K562 (cell line): Measurements from ENCODE around the gene PIK3R1. TPM values are rescaled to one million over a fixed set of nuclear protein-coding genes. Genes with fewer than 3 reads are reported as not detected.

Experiments
- ATAC-seq: fragments of 200-7000 bp; cut with Tn5 transposase; 3 replicates; pipeline ENCODE4 v1.9.1; 2020; ENCODE audit warnings: moderate library complexity
- BruUV-seq: library from RNA; stranded (reverse); fragments of 400-500 nt; replicated peaks from 2 replicates; lab custom pipeline; 2021; lab: Mats Ljungman, UMichigan
- CTCF ChIA-PET: fragments of 300-600 bp; formaldehyde crosslinking; extraction: SDS; loops from one replicate; lab custom pipeline; 2021; ENCODE audit warnings: low intra/inter-chr PET ratio; lab: Yijun Ruan, JAX
- POLR2A ChIA-PET: fragments of 300-600, 350-650 bp; sonication (Branson Sonifier 250); formaldehyde crosslinking; extraction: SDS; loops from one replicate; lab custom pipeline; 2021; ENCODE audit warnings: antibody characterized with exemption, inconsistent platforms; lab: Yijun Ruan, JAX
- DNase-seq, 4 experiments: peaks; one replicate each; pipeline versions ENCODE4 v3.0.0 to v3.0.0-alpha.2; 2011 to 2018; ENCODE audit warnings: low spot score in 3 of 4, mixed read lengths in 3 of 4; ENCODE audit errors: extremely low read depth in 1 of 4
- FAIRE-seq: peaks from 2 replicates; lab custom pipeline; 2011; peaks lifted over from hg19 to GRCh38; lab: Jason Lieb, UNC
- H2AFZ ChIP-seq: 2 replicates; pipeline ENCODE4 v1.6.0; 2011; ENCODE audit warnings: low read depth, low read length, control low read depth, inconsistent platforms
- H3K27ac ChIP-seq: fragments of 200-600 bp; 3 replicates; pipeline ENCODE4 v1.8.0; 2011; ENCODE audit warnings: low read depth, mild to moderate bottlenecking, control low read depth, inconsistent platforms, low read length, moderate library complexity, mixed read lengths; ENCODE audit errors: extremely low read depth
- H3K27me3 ChIP-seq, 2 experiments: fragments of 300-600 bp in 1 of 2; 2 replicates in 1 of 2; 3 replicates in 1 of 2; pipeline versions ENCODE4 v1.6.0 to v1.8.0; 2011; ENCODE audit warnings: inconsistent platforms in 2 of 2, low read length in 2 of 2, mild to moderate bottlenecking in 1 of 2, mixed read lengths in 1 of 2, moderate library complexity in 1 of 2; ENCODE audit not compliant: control insufficient read depth in 2 of 2, insufficient read depth in 2 of 2
- H3K36me3 ChIP-seq: fragments of 300-600 bp; 3 replicates; pipeline ENCODE4 v1.8.0; 2011; ENCODE audit warnings: mild to moderate bottlenecking, low read length, inconsistent platforms; ENCODE audit not compliant: control insufficient read depth, insufficient read depth
- H3K4me1 ChIP-seq, 2 experiments: fragments of 200-600 bp in 1 of 2; replicated peaks in 1 of 2; 2 replicates in 1 of 2; 3 replicates in 1 of 2; pipeline versions ENCODE4 v1.5.1 to v1.8.0; 2011; ENCODE audit warnings: inconsistent platforms in 2 of 2, low read length in 2 of 2, mild to moderate bottlenecking in 1 of 2, mixed read lengths in 1 of 2, moderate library complexity in 1 of 2; ENCODE audit not compliant: control insufficient read depth in 2 of 2, insufficient read depth in 2 of 2
- H3K4me2 ChIP-seq: 2 replicates; pipeline ENCODE4 v1.6.1; 2011; ENCODE audit warnings: low read length, control low read depth, inconsistent platforms, mixed read lengths; ENCODE audit not compliant: insufficient read depth
- H3K4me3 ChIP-seq: fragments of 200-600 bp; sonication (generic), shearing (Covaris generic); 2 replicates; pipeline ENCODE4 v1.5.1; 2016; ENCODE audit warnings: control low read depth, inconsistent platforms
- H3K79me2 ChIP-seq: fragments of 200-600 bp; 3 replicates; pipeline ENCODE4 v1.8.0; 2011; ENCODE audit warnings: low read length, inconsistent platforms; ENCODE audit not compliant: control insufficient read depth, insufficient read depth
- H3K9ac ChIP-seq, 2 experiments: 2 replicates each; pipeline versions ENCODE4 v1.6.0 to v1.6.1; 2011; ENCODE audit warnings: low read depth in 2 of 2, low read length in 2 of 2, control low read depth in 1 of 2, inconsistent platforms in 1 of 2, mild to moderate bottlenecking in 1 of 2, mixed read lengths in 1 of 2; ENCODE audit not compliant: insufficient read depth in 1 of 2
- H3K9me1 ChIP-seq: one replicate; pipeline ENCODE4 v1.6.0; 2011; ENCODE audit warnings: inconsistent platforms, mild to moderate bottlenecking, low read length, moderate library complexity; ENCODE audit not compliant: control insufficient read depth, insufficient read depth
- H3K9me3 ChIP-seq: replicated peaks from 2 replicates; pipeline ENCODE4 v1.5.1; 2011; ENCODE audit warnings: low read depth, low read length, inconsistent platforms; ENCODE audit not compliant: control insufficient read depth, insufficient read depth
- H4K20me1 ChIP-seq: replicated peaks from 2 replicates; pipeline ENCODE4 v1.6.1; 2011; ENCODE audit warnings: low read length, inconsistent platforms, mixed read lengths; ENCODE audit not compliant: control insufficient read depth, insufficient read depth
- DACH1 ChIP-seq: fragments of 450-650 bp; IDR thresholded peaks from 2 replicates; pipeline ENCODE4 v1.6.1; 2018; ENCODE audit not compliant: partially characterized antibody
- MLLT1 ChIP-seq, 2 experiments: fragments of 450-650 bp; IDR thresholded peaks; 2 replicates each; pipeline ENCODE4 v1.6.1; 2016
- NFRKB ChIP-seq: fragments of 450-650 bp; IDR thresholded peaks from 2 replicates; pipeline ENCODE4 v1.6.1; 2016; ENCODE audit warnings: low read depth
- SMARCA4 ChIP-seq: fragments of 450-650 bp; IDR thresholded peaks from 2 replicates; pipeline ENCODE4 v1.6.1; 2016
- ZBTB8A ChIP-seq: fragments of 450-650 bp; IDR thresholded peaks from 2 replicates; pipeline ENCODE4 v1.6.1; 2018; ENCODE audit warnings: mild to moderate bottlenecking, moderate library complexity; ENCODE audit not compliant: partially characterized antibody
- WGBS: fragments of 100-300 bp; shearing (Covaris generic); methylation state at CpG from one replicate; pipeline ENCODE4 v1.1.6; 2016; ENCODE audit warnings: low coverage, mixed read lengths; ENCODE audit not compliant: insufficient coverage; ENCODE audit errors: missing lambda C conversion rate; 5-methylcytosine and 5-hydroxymethylcytosine counted together
- in situ Hi-C: fragments of 300-500 bp; cut with MboI; formaldehyde crosslinking; loops from 4 replicates; pipeline ENCODE4 v1.15.0; 2018; ENCODE audit warnings: inconsistent platforms, mixed read lengths
- intact Hi-C: fragments of 100-400 bp; cut with micrococcal nuclease; formaldehyde crosslinking; loops from 2 replicates; pipeline ENCODE4 v1.14.2; 2022
- polyA plus RNA-seq, 8 experiments: library from polyadenylated mRNA; depleted of rRNA in 4 of 8; stranded (reverse) in 5 of 8; unstranded in 3 of 8; fragments of >200 nt; fragmentation: Nextera tagmentation in 2 of 8; fragmentation: Illumina TruSeq in 1 of 8; extraction: Ambion mirVana in 2 of 8; extraction: Trizol in 1 of 8; gene quantifications; 2 replicates each; pipeline versions ENCODE4 v1.2.1 to v1.2.3, GENCODE V29; 2011 to 2014; ENCODE audit warnings: inconsistent platforms in 1 of 8, missing spikeins in 1 of 8
- total RNA-seq, 7 experiments: library from RNA; depleted of rRNA in 6 of 7; stranded (reverse); fragments of >200 nt in 6 of 7; fragmentation: Illumina TruSeq in 2 of 7; extraction: Trizol in 2 of 7; gene quantifications; 2 replicates each; pipeline versions ENCODE4 v1.2.1 to v1.2.3, GENCODE V29; 2011 to 2021; ENCODE audit warnings: low replicate concordance in 1 of 7

The PIK3R1 gene
- total and polyA plus RNA-seq, 9 of the 15 experiments (the other 6 are each of a cell fraction or from before 2014, with no cell fraction given): 1.1 to 9.7 (median 4.8) TPM

- Histone ChIP-seq H3K36me3 (no peaks in the 10 kb centered on the region), H3K79me2 (peaks cover 16% of the 10 kb centered on the region), H3K4me2 (peak overlapping the region; percentile 84)
These were observed 1.4 kb downstream of the PIK3R1 start for GRCh38 chr5:68217047-68217355.

More at GRCh38 chr5:68217047-68217355, 1.4 kb downstream of the PIK3R1 start:
- Histone ChIP-seq H3K27me3 (no peaks in the 10 kb centered on the region; a peak in 1 of 5 replicates), H3K9ac (peak overlapping the region; percentile 75 to 92; a peak in 3 of 4 replicates), H2AFZ (peak overlapping the region; percentile 95), H3K9me3 (0 out of 2 replicates have a peak, but pooled peaks cover 2% of the 10 kb centered on the region), H4K20me1 (no peaks in the 10 kb centered on the region), H3K4me1 (peaks cover 9 to 16% of the 10 kb centered on the region in 2 experiments; a peak in 3 of 5 replicates), H3K4me3 (peak overlapping the region; percentile 83), H3K27ac (peak overlapping the region; percentile 54), H3K9me1 (no peaks in the 10 kb centered on the region)
- 4% methylated on average over 3 of the region's 3 CpGs for WGBS
- no TSS peak for BruUV-seq
- FAIRE-seq (peak; percentile 59), ATAC-seq (no peak), DNase-seq (no peak)
- TF ChIP-seq NFRKB: 0 out of 2 replicates have a peak, but pooled peaks have one; percentile 25
- TF ChIP-seq SMARCA4: peak; percentile 18; the same call in 1 of the 2 replicates
- TF ChIP-seq DACH1: no peak
- no peak for TF ChIP-seq ZBTB8A
- peak in 1 of 2 experiments; percentile 54; a peak in 1 of 4 replicates for TF ChIP-seq MLLT1 (IDR thresholded peaks at IDR 0.05)
- ChIA-PET CTCF (no interaction called here), POLR2A (interaction anchor here (0.9 to 2.3 kb wide), 4 partner anchors 9 to 260 kb away, joined by 3 to 9 read pairs (median 4); no protein-coding TSS in a partner anchor)
- intact Hi-C loops: no loop called here
- in situ Hi-C loops: no loop called here
